ENCODE measurements around the gene KCTD17.

KCTD17 gene

GRCh38 chr22:37058917-37059701 is 7.6 kb downstream of the KCTD17 start:
- Histone ChIP-seq H3K4me3 (replicated peaks; ENCODE audit: insufficient read depth, low read length) (no peak overlapping the region), H3K27me3 (ENCODE audit: insufficient read depth, poor library complexity, severe bottlenecking) (peaks cover 21% of the 10 kb centered on the region), H3K27ac (replicated peaks) (no peak overlapping the region)
- DNase-seq (ENCODE audit: low read depth in 1 of 2, low spot score in 1 of 2), result no peak
- no peak for TF ChIP-seq GABPA (IDR thresholded peaks at IDR 0.05; ENCODE audit: low read depth)
- no peak for TF ChIP-seq SPI1 (IDR thresholded peaks at IDR 0.05; ENCODE audit: borderline replicate concordance, low read depth)
- TF ChIP-seq REST (IDR thresholded peaks at IDR 0.05; ENCODE audit: insufficient replicate concordance, low read depth), result no peak
- TF ChIP-seq CTCF (IDR thresholded peaks at IDR 0.05; ENCODE audit: insufficient read depth, low read length), result no peak
- no peak for TF ChIP-seq POLR2AphosphoS5 (IDR thresholded peaks at IDR 0.05; ENCODE audit: low read depth)

- no peak for DNase-seq (ENCODE audit: low read depth in 1 of 2, low spot score in 1 of 2)
- Histone ChIP-seq H3K27me3 (ENCODE audit: insufficient read depth, poor library complexity, severe bottlenecking) (peaks cover 21% of the 10 kb centered on the region), H3K27ac (replicated peaks) (no peak overlapping the region), H3K4me3 (replicated peaks; ENCODE audit: insufficient read depth, low read length) (no peak overlapping the region)
- TF ChIP-seq CTCF (IDR thresholded peaks at IDR 0.05; ENCODE audit: insufficient read depth, low read length), result no peak
- TF ChIP-seq SPI1 (IDR thresholded peaks at IDR 0.05; ENCODE audit: borderline replicate concordance, low read depth), result no peak
- TF ChIP-seq GABPA (IDR thresholded peaks at IDR 0.05; ENCODE audit: low read depth), result no peak
- no peak for TF ChIP-seq REST (IDR thresholded peaks at IDR 0.05; ENCODE audit: insufficient replicate concordance, low read depth)
- no peak for TF ChIP-seq POLR2AphosphoS5 (IDR thresholded peaks at IDR 0.05; ENCODE audit: low read depth)
Observed at GRCh38 chr22:37059876-37060449, 8.4 kb downstream of the KCTD17 start.

GRCh38 chr22:37060801-37061610 is 9.5 kb downstream of the KCTD17 start:
- Histone ChIP-seq H3K27ac (replicated peaks) (no peak overlapping the region), H3K4me3 (replicated peaks; ENCODE audit: insufficient read depth, low read length) (no peak overlapping the region), H3K27me3 (ENCODE audit: insufficient read depth, poor library complexity, severe bottlenecking) (peaks cover 21% of the 10 kb centered on the region)
- no peak for DNase-seq (ENCODE audit: low read depth in 1 of 2, low spot score in 1 of 2)
- TF ChIP-seq REST (IDR thresholded peaks at IDR 0.05; ENCODE audit: insufficient replicate concordance, low read depth) (no peak), POLR2AphosphoS5 (IDR thresholded peaks at IDR 0.05; ENCODE audit: low read depth) (no peak), GABPA (IDR thresholded peaks at IDR 0.05; ENCODE audit: low read depth) (no peak), SPI1 (IDR thresholded peaks at IDR 0.05; ENCODE audit: borderline replicate concordance, low read depth) (no peak), CTCF (IDR thresholded peaks at IDR 0.05; ENCODE audit: insufficient read depth, low read length) (no peak)

Measured in HL-60 (cell line).